C4-2B (cell line): Measurements from ENCODE around the gene PBX4.

Experiments used
- H3K27ac ChIP-seq: fragments of 450-650 bp; 2 replicates; pipeline ENCODE4 v1.5.1; 2017
- ZFX ChIP-seq: fragments of 450-650 bp; IDR thresholded peaks from 2 replicates; pipeline ENCODE4 v1.6.1; 2017
- TF ChIP-seq, protein P1 (sequence below): fragments of 450-650 bp; conservative IDR thresholded peaks from 2 replicates; pipeline ENCODE4 v1.5.1; 2017; ENCODE audit warnings: mild to moderate bottlenecking

Gene PBX4

DNA sequence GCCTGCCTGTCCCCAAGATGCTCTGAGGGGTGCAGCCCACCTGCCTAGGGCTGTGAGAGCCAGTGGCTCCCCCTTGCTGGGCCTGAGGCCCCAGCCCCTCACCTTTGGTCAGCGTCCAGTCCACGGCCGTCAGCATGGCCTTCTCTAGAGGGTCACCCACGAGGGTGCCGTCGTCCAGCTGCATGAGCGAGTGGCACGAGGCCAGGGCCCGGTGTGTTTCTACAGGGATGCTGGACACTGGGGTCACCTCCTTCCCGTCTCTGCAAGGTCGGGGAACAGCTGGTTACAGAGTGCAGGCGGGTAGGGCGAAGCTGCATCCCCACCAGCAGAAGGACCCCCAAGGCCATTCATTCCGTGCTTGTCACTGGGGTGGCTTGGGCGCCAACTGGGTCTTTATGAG, 36.0 kb upstream of the PBX4 start:
- H3K27ac ChIP-seq: no peak overlapping the region
- TF ChIP-seq ZFX: no peak
- TF ChIP-seq, protein P1, sequence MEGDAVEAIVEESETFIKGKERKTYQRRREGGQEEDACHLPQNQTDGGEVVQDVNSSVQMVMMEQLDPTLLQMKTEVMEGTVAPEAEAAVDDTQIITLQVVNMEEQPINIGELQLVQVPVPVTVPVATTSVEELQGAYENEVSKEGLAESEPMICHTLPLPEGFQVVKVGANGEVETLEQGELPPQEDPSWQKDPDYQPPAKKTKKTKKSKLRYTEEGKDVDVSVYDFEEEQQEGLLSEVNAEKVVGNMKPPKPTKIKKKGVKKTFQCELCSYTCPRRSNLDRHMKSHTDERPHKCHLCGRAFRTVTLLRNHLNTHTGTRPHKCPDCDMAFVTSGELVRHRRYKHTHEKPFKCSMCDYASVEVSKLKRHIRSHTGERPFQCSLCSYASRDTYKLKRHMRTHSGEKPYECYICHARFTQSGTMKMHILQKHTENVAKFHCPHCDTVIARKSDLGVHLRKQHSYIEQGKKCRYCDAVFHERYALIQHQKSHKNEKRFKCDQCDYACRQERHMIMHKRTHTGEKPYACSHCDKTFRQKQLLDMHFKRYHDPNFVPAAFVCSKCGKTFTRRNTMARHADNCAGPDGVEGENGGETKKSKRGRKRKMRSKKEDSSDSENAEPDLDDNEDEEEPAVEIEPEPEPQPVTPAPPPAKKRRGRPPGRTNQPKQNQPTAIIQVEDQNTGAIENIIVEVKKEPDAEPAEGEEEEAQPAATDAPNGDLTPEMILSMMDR: no peak

DNA sequence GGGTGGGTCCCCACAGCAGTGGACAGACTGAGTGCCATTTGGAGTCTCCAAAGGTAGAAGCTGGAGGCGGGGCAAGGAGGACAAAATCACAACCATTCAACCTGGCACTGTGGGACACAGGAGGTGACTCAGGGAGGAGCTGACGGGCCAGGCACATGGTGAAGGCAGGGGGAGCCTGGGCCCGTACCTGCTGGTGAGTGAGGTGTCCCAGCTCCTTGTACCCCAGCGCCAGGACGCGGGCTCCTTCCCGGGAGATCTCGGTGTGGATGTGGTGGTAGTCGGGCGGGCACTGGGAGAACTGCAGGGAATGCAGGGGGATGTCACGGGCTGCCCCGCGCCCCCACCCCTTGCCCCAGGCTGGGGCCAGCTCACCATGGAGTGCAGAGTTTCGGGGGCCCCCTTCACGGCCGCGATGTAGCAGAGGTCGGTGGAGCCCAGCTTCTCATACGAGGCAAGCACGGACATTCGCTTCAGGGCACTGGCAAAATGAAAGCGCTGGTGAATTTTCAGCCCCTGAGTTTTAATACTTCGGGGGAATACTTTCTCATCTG, 35.2 kb upstream of the PBX4 start:
- no peak overlapping the region for H3K27ac ChIP-seq
- TF ChIP-seq ZFX: no peak
- TF ChIP-seq, protein P1: no peak

DNA sequence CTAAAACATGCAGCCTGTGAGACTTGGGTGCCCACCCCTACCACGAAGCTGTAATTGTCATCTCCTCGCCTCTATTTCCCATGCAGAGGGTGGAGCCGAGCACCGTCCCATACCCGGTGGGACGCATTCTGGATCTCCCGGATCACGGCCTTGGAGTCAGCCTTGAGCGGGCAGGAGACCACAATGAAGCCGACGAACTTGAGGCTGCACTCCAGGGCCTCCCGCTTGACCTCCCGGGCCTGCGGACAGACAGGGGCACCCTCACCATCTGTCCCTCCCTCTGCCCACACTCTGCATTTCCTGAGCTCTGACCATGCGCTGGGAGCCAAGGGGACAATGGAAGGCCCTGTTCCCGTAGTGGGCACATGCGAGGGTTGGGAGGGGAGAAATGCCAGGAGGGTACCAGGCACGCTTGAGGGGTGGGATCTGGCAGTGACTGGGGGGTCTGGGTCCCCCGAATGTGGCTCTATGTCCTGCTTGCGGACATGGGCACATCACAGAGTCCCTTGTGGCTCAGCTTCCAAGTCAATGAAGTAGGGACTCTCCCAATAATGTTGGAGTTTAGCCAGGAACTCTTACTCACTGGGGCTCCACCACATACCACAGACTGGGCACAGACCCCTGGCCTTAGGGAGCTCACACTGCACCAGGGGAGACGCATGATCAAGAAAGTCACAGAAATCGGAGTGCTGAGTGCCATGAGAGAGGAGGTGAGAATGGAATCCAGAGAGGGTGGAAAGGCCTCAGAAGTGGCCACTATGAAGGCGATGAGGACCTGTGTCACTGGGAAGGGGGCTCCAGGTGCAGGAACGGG, 34.2 kb upstream of the PBX4 start:
- TF ChIP-seq ZFX: no peak
- TF ChIP-seq, protein P1: no peak
- no peak overlapping the region for H3K27ac ChIP-seq

- no peak overlapping the region for H3K27ac ChIP-seq
Observed at GRCh38 chr19:19651076-19651475, 32.6 kb upstream of the PBX4 start.

GRCh38 chr19:19650331-19650730, 31.8 kb upstream of the PBX4 start:
- H3K27ac ChIP-seq: no peak overlapping the region
- TF ChIP-seq, protein P1: no peak
- no peak for TF ChIP-seq ZFX

More at GRCh38 chr19:19651076-19651475, 32.6 kb upstream of the PBX4 start:
- TF ChIP-seq, protein P1: no peak
- no peak for TF ChIP-seq ZFX

GRCh38 chr19:19649580-19649995, 31.1 kb upstream of the PBX4 start:
- TF ChIP-seq, protein P1: no peak
- TF ChIP-seq ZFX: no peak
- no peak overlapping the region for H3K27ac ChIP-seq

DNA sequence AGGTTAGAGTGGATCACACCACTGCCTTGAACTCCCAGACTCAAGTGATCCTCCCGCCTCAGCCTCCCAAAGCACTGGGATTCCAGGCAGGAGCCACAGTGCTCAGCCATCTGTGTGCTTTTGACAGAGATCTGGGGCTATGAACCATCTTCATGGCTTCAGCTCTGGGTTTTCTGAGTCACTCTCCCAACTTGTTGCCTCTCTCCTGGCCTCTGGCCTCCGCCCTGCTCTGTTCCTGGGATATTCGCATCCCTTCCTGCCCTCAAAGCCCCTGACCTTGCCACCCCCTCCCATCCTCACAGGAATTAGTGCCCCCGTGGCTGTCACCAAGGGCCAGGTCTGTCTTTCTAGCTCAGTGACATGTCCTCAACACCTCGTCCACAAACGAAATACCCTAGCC, 30.7 kb upstream of the PBX4 start:
- H3K27ac ChIP-seq: no peak overlapping the region
- no peak for TF ChIP-seq ZFX
- TF ChIP-seq, protein P1: no peak
